Measurements from ENCODE around the gene PKM. TPM values are rescaled to one million over a fixed set of nuclear protein-coding genes. Genes with fewer than 3 reads are reported as not detected.

The PKM gene
- total and polyA plus RNA-seq, 9 of the 15 experiments (the other 6 are each of a cell fraction or from before 2014, with no cell fraction given): 140 to 825 (median 383) TPM

- TF ChIP-seq ZHX1 (conservative IDR thresholded peaks at IDR 0.05; ENCODE audit: low read length): no peak
- TF ChIP-seq MAFG (tag; conservative IDR thresholded peaks at IDR 0.05): peak; percentile 22; the same call in 1 of the 2 replicates
- TF ChIP-seq MEF2A (IDR thresholded peaks at IDR 0.05; ENCODE audit: control insufficient read depth, low read depth, low read length): no peak
- peak; percentile 49; the same call in 1 of the 2 replicates for TF ChIP-seq ELF1 (tag; IDR thresholded peaks at IDR 0.05)
- no peak for TF ChIP-seq L3MBTL2 (IDR thresholded peaks at IDR 0.05)
- TF ChIP-seq DPF2 (IDR thresholded peaks at IDR 0.05): peak; percentile 92
- no peak for TF ChIP-seq TBP (optimal IDR thresholded peaks at IDR 0.05; ENCODE audit: low read depth, low read length)
- TF ChIP-seq HDAC3 (IDR thresholded peaks at IDR 0.05; ENCODE audit: borderline replicate concordance, partially characterized antibody): peak; percentile 81
- no peak for TF ChIP-seq CBX1 (IDR thresholded peaks at IDR 0.05; ENCODE audit: low read depth)
- TF ChIP-seq CREB3L1 (IDR thresholded peaks at IDR 0.05; ENCODE audit: borderline replicate concordance, low read depth): no peak
- TF ChIP-seq U2AF2 (optimal IDR thresholded peaks at IDR 0.05; ENCODE audit: low read depth, low read length): no peak
- peak; percentile 46; the same call in 1 of the 2 replicates for TF ChIP-seq VEZF1 (CRISPR knock-in tag; IDR thresholded peaks at IDR 0.05)
- no peak for TF ChIP-seq HEY1 (CRISPR knock-in tag; IDR thresholded peaks at IDR 0.05; ENCODE audit: borderline replicate concordance)
- TF ChIP-seq NELFE (IDR thresholded peaks at IDR 0.05; ENCODE audit: insufficient read depth, insufficient read length): no peak
- TF ChIP-seq HIVEP1 (CRISPR knock-in tag; IDR thresholded peaks at IDR 0.05): no peak
- no peak for TF ChIP-seq ZNF280A (IDR thresholded peaks at IDR 0.05; ENCODE audit: low read depth, partially characterized antibody)
- no peak for TF ChIP-seq ZBTB43 (CRISPR knock-in tag; IDR thresholded peaks at IDR 0.05)
- TF ChIP-seq FOXO4 (CRISPR knock-in tag; IDR thresholded peaks at IDR 0.05): no peak
Observed at GRCh38 chr15:72231833-72232478, 966 bp upstream of the PKM start (continued).
